H1 (cell line): ENCODE results near the gene TMC3. TPM values are rescaled to one million over a fixed set of nuclear protein-coding genes. Genes with fewer than 3 reads are reported as not detected.

ENCODE experiments used
- CTBP2 ChIP-seq: IDR thresholded peaks from 2 replicates; pipeline ENCODE4 v1.7.0; 2011; ENCODE audit warnings: borderline replicate concordance, mild to moderate bottlenecking, moderate library complexity, mixed read lengths, low read length; ENCODE audit not compliant: insufficient read depth, insufficient read length
- EP300 ChIP-seq, 2 experiments: IDR thresholded peaks; 1 replicate in 1 of 2; 2 replicates in 1 of 2; pipeline ENCODE4 v1.6.1; 2011 to 2012; ENCODE audit warnings: low read depth in 2 of 2, low read length in 2 of 2, mild to moderate bottlenecking in 2 of 2, borderline replicate concordance in 1 of 2, inconsistent platforms in 1 of 2, moderate library complexity in 1 of 2
- EZH2 ChIP-seq: fragments of 200-600 bp; sonication (generic); IDR thresholded peaks from 2 replicates; pipeline ENCODE4 v1.7.1; 2012; ENCODE audit warnings: low read depth, mild to moderate bottlenecking, moderate library complexity, low read length, inconsistent platforms; ENCODE audit not compliant: severe bottlenecking
- HDAC6 ChIP-seq: IDR thresholded peaks from one replicate; pipeline ENCODE4 v1.7.1; 2012; ENCODE audit warnings: low read depth, mild to moderate bottlenecking, inconsistent platforms, low read length, moderate library complexity
- PHF8 ChIP-seq: fragments of 200-600 bp; sonication (generic); conservative IDR thresholded peaks from 2 replicates; pipeline ENCODE4 v1.7.1; 2012; ENCODE audit warnings: low read depth, mild to moderate bottlenecking, inconsistent platforms, low read length, moderate library complexity
- SP1 ChIP-seq: IDR thresholded peaks from 2 replicates; pipeline ENCODE4 v1.6.1; 2011; ENCODE audit warnings: low read depth, low read length
- SP2 ChIP-seq: IDR thresholded peaks from 2 replicates; pipeline ENCODE4 v1.6.1; 2012; ENCODE audit warnings: mild to moderate bottlenecking, low read length, inconsistent platforms
- polyA plus RNA-seq, 7 experiments: library from polyadenylated mRNA; depleted of rRNA in 3 of 7; stranded (reverse) in 5 of 7; unstranded in 2 of 7; fragments of >200 nt in 5 of 7; fragments of 200-250 nt in 2 of 7; gene quantifications; 1 replicate in 5 of 7; 2 replicates in 1 of 7; 4 replicates in 1 of 7; pipeline versions ENCODE4 v1.2.1 to v1.2.3, GENCODE V29; 2011 to 2013; ENCODE audit warnings: missing spikeins in 2 of 7, mixed read lengths in 2 of 7
- total RNA-seq: library from RNA; stranded (reverse); fragmentation: NEBNext Ultra II Directional; extraction: Animal tissue kit (Norgen Biotek cat#: 25700); gene quantifications from 2 replicates; pipeline ENCODE4 v1.2.1, GENCODE V29; 2021
- TF ChIP-seq, protein P1 (sequence below): IDR thresholded peaks from 2 replicates; pipeline ENCODE4 v1.6.1; 2011; ENCODE audit warnings: low read depth, mild to moderate bottlenecking, low read length; ENCODE audit not compliant: insufficient read depth

Gene TMC3
- total and polyA plus RNA-seq, 2 of the 8 experiments (the other 6 are each of a cell fraction or from before 2014, with no cell fraction given): not detected

DNA sequence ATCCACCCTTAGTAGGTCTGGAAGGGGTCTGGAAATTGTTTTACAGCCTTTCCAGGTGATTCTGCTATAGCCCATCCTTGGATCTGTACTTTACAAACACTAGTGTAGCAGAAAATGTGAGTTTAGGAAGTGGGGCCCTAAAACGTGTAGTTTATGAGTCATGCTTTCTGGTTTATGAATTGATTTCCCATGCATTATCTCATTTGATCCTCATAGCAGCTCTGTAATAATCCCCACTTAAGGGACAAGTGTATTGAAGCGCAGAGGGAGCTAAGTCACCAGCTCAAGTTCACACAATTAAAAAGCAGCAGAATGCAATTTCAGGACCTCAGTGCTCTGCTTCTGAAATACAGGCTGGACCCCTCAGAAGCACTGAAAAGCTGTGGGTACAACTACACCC lies 27.4 kb downstream of the TMC3 start (continued):
- TF ChIP-seq SP2 (no peak), CTBP2 (no peak), SP1 (no peak), HDAC6 (no peak), EZH2 (no peak), EP300 (IDR thresholded peaks at IDR 0.05; ENCODE audit: borderline replicate concordance in 1 of 2, low read depth in 2 of 2, low read length in 2 of 2) (no peak), PHF8 (no peak)
- TF ChIP-seq, protein P1, sequence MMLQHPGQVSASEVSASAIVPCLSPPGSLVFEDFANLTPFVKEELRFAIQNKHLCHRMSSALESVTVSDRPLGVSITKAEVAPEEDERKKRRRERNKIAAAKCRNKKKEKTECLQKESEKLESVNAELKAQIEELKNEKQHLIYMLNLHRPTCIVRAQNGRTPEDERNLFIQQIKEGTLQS: no peak
- TF ChIP-seq, all 59 proteins: peak for 0
